ENCODE measurements around the gene NPEPL1. TPM values are rescaled to one million over a fixed set of nuclear protein-coding genes. Genes with fewer than 3 reads are reported as not detected.

Gene NPEPL1
- total RNA-seq, 1 experiment from 2014 or later: 31.1 TPM

GRCh38 chr20:58690396-58691135, 2.0 kb upstream of the NPEPL1 start:
- Histone ChIP-seq H3T11ph (ENCODE audit: low read length) (no peak overlapping the region), H2BK15ac (ENCODE audit: low read depth, low read length) (no peak overlapping the region), H4K91ac (ENCODE audit: insufficient read length, low read depth, low read length) (no peak overlapping the region), H3K23ac (ENCODE audit: insufficient read length, low read depth, low read length) (no peak overlapping the region), H3K18ac (ENCODE audit: insufficient read length, low read depth, low read length) (no peak overlapping the region), H3K4me2 (ENCODE audit: insufficient read depth, insufficient read length, low read length) (no peak overlapping the region), H4K20me1 (ENCODE audit: control insufficient read depth, insufficient read depth, insufficient read length) (no peaks in the 10 kb centered on the region), H3K27me3 (ENCODE audit: insufficient read depth, low read length) (no peaks in the 10 kb centered on the region), H2AFZ (ENCODE audit: low read length) (no peak overlapping the region), H4K5ac (ENCODE audit: insufficient read length, low read depth, low read length) (no peak overlapping the region), H3K14ac (ENCODE audit: insufficient read depth, low read length) (no peak overlapping the region), H3K27ac (ENCODE audit: insufficient read length, low read depth, low read length) (no peak overlapping the region), H3K79me2 (ENCODE audit: insufficient read depth, low read length) (peaks cover 2% of the 10 kb centered on the region; the same call in 1 of the 2 replicates), H2BK20ac (ENCODE audit: low read depth, low read length, poor library complexity, severe bottlenecking) (no peak overlapping the region), H3K23me2 (ENCODE audit: insufficient read length, low read depth, low read length, poor library complexity, severe bottlenecking) (no peaks in the 10 kb centered on the region), H3K4me1 (ENCODE audit: insufficient read depth, low read length) (no peaks in the 10 kb centered on the region; the same call in 1 of the 2 replicates), H3K56ac (ENCODE audit: insufficient read length, low read depth, low read length) (no peak overlapping the region), H2AK5ac (ENCODE audit: insufficient read length, low read length) (no peak overlapping the region), H3K9me3 (ENCODE audit: control insufficient read depth, low read depth, low read length) (no peaks in the 10 kb centered on the region), H2BK5ac (ENCODE audit: insufficient read length, low read length) (no peak overlapping the region), H3K9ac (ENCODE audit: extremely low read depth, insufficient read length, low read length) (no peak overlapping the region), H4K8ac (replicated peaks; ENCODE audit: insufficient read length, low read depth, low read length) (no peak overlapping the region), H2BK120ac (ENCODE audit: low read depth, low read length, poor library complexity, severe bottlenecking) (no peak overlapping the region), H3K4ac (ENCODE audit: low read depth, low read length) (no peak overlapping the region), H2BK12ac (ENCODE audit: insufficient read length, low read depth, low read length) (no peak overlapping the region), H3K79me1 (ENCODE audit: insufficient read depth, low read depth, low read length, poor library complexity, severe bottlenecking) (no peaks in the 10 kb centered on the region)
- TF ChIP-seq CTCF (conservative IDR thresholded peaks at IDR 0.05): no peak
- Mint-ChIP-seq H3K9me3 (no peaks in the 10 kb centered on the region), H3K36me3 (ENCODE audit: insufficient read depth in 1 of 3, low read depth in 3 of 3) (peaks cover 0 to 8% (median 0%) of the 10 kb centered on the region in 3 experiments; a peak in 2 of 7 replicates), H3K27ac (peak overlapping the region in 2 of 3 experiments; percentile 10 to 78; a peak in 3 of 7 replicates), H3K4me3 (no peak overlapping the region), H3K27me3 (ENCODE audit: low read depth) (peaks cover 2% of the 10 kb centered on the region; the same call in 1 of the 2 replicates), H3K4me1 (peaks cover 26 to 35% of the 10 kb centered on the region in 2 experiments)
- DNase-seq: peak; percentile 23
- WGBS (ENCODE audit: extremely low coverage, insufficient read length, low lambda C conversion rate): no CpG with 5 or more reads among the region's 7 CpGs

Measured in H9 (cell line).